ENCODE data around the gene KCNJ16.

DNA sequence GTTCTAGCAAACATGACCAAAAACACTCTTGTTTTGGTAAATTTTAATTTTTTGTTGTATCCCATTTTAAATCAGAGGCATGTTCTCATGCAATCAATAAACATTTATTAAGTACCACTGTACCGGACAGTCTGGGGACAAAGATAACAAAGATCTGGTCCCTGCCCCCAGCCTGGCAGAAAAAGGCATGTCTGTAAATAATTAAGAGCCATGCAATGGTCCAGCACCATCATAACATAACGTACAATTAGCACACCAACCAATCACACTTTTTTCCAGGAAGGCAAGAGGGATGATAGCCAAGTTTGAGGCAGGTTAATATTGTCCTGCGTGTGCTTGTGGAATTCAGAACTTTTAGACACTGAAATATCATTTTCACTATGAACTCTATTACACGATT, 3.5 kb downstream of the KCNJ16 start:
- no peak for TF ChIP-seq YY1 (IDR thresholded peaks at IDR 0.05; ENCODE audit: insufficient read depth, insufficient read length)
- TF ChIP-seq SUZ12 (IDR thresholded peaks at IDR 0.05; ENCODE audit: extremely low read depth, insufficient read depth, insufficient read length): no peak

All from NT2/D1 (cell line).